22Rv1 (cell line): ENCODE data around the gene SLIT3.

Experiments used
- H3K27ac ChIP-seq: fragments of 450-650 bp; 2 replicates; pipeline ENCODE4 v1.5.1; 2017
- ZFX ChIP-seq: fragments of 450-650 bp; IDR thresholded peaks from 2 replicates; pipeline ENCODE4 v1.6.1; 2017; ENCODE audit warnings: antibody characterized with exemption, borderline replicate concordance
- TF ChIP-seq, protein P1 (sequence below): fragments of 450-650 bp; IDR thresholded peaks from 2 replicates; pipeline ENCODE4 v1.5.1; 2017; ENCODE audit warnings: mild to moderate bottlenecking

Gene SLIT3

DNA sequence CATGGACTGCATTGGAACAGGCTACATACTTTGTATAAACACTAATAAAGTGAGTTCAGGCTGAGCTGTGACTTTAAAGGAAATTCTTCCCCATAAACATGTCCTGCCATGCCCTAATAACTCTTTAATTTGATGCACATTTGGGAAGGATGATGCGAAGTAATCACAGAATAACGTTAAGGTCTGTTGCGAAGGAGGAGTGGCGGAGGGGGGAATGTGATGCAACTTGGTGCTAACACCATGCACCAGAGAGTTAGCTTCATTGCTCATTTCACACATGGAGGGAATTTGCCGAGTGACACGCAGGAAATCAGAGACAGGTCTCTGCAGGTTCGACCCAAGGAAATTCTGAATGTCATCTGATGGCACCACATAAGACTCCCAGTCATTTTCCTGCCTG, 32.9 kb downstream of the SLIT3 start:
- no peak overlapping the region for H3K27ac ChIP-seq
- no peak for TF ChIP-seq ZFX
- TF ChIP-seq, protein P1, sequence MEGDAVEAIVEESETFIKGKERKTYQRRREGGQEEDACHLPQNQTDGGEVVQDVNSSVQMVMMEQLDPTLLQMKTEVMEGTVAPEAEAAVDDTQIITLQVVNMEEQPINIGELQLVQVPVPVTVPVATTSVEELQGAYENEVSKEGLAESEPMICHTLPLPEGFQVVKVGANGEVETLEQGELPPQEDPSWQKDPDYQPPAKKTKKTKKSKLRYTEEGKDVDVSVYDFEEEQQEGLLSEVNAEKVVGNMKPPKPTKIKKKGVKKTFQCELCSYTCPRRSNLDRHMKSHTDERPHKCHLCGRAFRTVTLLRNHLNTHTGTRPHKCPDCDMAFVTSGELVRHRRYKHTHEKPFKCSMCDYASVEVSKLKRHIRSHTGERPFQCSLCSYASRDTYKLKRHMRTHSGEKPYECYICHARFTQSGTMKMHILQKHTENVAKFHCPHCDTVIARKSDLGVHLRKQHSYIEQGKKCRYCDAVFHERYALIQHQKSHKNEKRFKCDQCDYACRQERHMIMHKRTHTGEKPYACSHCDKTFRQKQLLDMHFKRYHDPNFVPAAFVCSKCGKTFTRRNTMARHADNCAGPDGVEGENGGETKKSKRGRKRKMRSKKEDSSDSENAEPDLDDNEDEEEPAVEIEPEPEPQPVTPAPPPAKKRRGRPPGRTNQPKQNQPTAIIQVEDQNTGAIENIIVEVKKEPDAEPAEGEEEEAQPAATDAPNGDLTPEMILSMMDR = no peak

DNA sequence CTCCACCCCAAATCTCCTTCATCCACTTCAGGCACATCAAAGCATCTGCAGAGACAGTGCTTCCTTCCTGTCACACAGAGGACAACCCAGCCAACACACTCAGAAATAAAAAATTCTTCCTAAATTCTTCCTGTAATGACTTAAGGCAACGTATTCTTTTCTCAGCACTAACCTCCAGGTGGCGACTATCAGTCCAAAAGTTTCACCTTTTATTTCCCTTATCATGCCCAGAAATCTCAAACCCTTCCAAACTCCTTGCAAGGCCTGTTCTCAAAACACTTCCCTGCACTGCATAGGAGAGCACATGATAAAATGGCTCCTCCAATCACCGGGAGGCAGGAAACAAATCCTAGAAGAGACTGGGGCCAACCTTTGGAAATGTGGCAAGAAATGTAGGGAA, 35.1 kb downstream of the SLIT3 start:
- TF ChIP-seq ZFX = no peak
- TF ChIP-seq, protein P1 = peak; percentile 28; the same call in 1 of the 2 replicates
- H3K27ac ChIP-seq = no peak overlapping the region

DNA sequence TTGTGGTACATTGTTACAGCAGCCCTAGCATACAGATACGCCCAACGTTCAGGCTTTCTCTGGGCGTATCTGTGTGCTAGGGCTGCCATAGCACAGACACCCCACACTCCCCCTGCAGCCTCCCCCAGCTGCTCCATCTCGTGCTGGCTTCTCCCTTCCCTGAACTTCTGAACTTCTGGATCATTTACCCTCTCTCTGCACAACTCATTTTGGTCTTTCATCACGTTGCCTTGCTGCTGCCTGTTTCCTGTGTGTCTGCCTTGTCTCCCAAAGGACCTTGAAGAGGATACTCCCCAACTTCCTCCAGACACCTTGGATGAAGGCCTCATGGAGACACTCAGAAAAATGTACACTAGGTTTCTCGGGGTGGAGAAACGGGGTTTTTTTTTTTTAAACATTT, 37.3 kb downstream of the SLIT3 start:
- no peak overlapping the region for H3K27ac ChIP-seq
- TF ChIP-seq, protein P1 = no peak
- no peak for TF ChIP-seq ZFX

GRCh38 chr5:169260896-169261569, 39.9 kb downstream of the SLIT3 start:
- no peak overlapping the region for H3K27ac ChIP-seq
- TF ChIP-seq, protein P1 = no peak
- TF ChIP-seq ZFX = no peak

GRCh38 chr5:169258372-169259000, 42.5 kb downstream of the SLIT3 start:
- TF ChIP-seq, protein P1 = no peak
- TF ChIP-seq ZFX = no peak
- no peak overlapping the region for H3K27ac ChIP-seq

GRCh38 chr5:169256191-169256590, 44.7 kb downstream of the SLIT3 start:
- H3K27ac ChIP-seq = no peak overlapping the region
- TF ChIP-seq, protein P1 = no peak

DNA sequence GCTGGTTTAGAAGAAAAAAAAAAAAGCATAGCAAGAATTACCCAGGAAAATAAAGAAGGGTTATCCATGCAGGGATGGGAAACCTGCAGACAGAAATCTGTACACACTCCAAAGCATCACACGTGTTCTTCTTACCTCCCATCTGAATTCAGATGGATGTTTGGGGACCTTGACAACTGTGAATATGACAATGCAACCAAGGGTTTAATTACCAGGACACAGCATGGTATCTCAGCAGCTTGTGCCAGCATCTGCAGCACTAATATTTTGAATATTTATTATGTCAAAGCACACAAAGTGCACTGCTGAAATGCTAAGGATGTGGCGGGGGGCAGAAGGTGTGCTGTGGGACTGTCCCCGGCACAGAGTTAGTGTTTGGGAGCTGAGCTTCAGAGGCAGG, 47.9 kb downstream of the SLIT3 start:
- TF ChIP-seq, protein P1 = no peak
- TF ChIP-seq ZFX = no peak

More for the DNA sequence above, 47.9 kb downstream of the SLIT3 start:
- H3K27ac ChIP-seq = no peak overlapping the region
